HG03097 (cell line): ENCODE measurements around the gene ALDH1B1.
"Not testable (repeated sequence)": the region's sequence is repeated elsewhere in the genome, so short reads cannot be mapped to it uniquely, and the experiment has no call there.

Experiments used
- ATAC-seq: cut with Tn5 transposase; IDR thresholded peaks from one replicate; pipeline ENCODE4 v1.9.1; 2021; ENCODE audit not compliant: unreplicated experiment, low FRiP score

The ALDH1B1 gene

GRCh38 chr9:38360839-38361472 lies 31.5 kb upstream of the ALDH1B1 start:
- no peak for ATAC-seq

- no peak for ATAC-seq
These were observed 31.0 kb upstream of the ALDH1B1 start for GRCh38 chr9:38361473-38361850.

- ATAC-seq = peak; percentile 59
These were observed 29.5 kb upstream of the ALDH1B1 start for GRCh38 chr9:38362852-38363588.

- ATAC-seq = no peak
These were observed 28.9 kb upstream of the ALDH1B1 start for GRCh38 chr9:38363589-38363925.

GRCh38 chr9:38367898-38368297 lies 24.6 kb upstream of the ALDH1B1 start:
- ATAC-seq = no peak

GRCh38 chr9:38368731-38369130 lies 23.8 kb upstream of the ALDH1B1 start:
- no peak for ATAC-seq

- no peak for ATAC-seq
These were observed 22.3 kb upstream of the ALDH1B1 start for GRCh38 chr9:38370176-38370575.

- ATAC-seq = no peak
These were observed 21.0 kb upstream of the ALDH1B1 start for GRCh38 chr9:38371495-38371894.

- ATAC-seq = no peak
These were observed 19.5 kb upstream of the ALDH1B1 start for GRCh38 chr9:38372762-38373619.

GRCh38 chr9:38373679-38374078 lies 18.8 kb upstream of the ALDH1B1 start:
- no peak for ATAC-seq

GRCh38 chr9:38374847-38375571 lies 17.5 kb upstream of the ALDH1B1 start:
- no peak for ATAC-seq

GRCh38 chr9:38375572-38375963 lies 16.9 kb upstream of the ALDH1B1 start:
- ATAC-seq = no peak

GRCh38 chr9:38376021-38376670 lies 16.4 kb upstream of the ALDH1B1 start:
- no peak for ATAC-seq

- not testable (repeated sequence) for ATAC-seq
These were observed 15.0 kb upstream of the ALDH1B1 start for GRCh38 chr9:38377336-38378083.

GRCh38 chr9:38380230-38380871 lies 12.2 kb upstream of the ALDH1B1 start:
- ATAC-seq = no peak

- ATAC-seq = no peak
These were observed 11.5 kb upstream of the ALDH1B1 start for GRCh38 chr9:38380872-38381534.

GRCh38 chr9:38382141-38382540 lies 10.4 kb upstream of the ALDH1B1 start:
- ATAC-seq = no peak

GRCh38 chr9:38384990-38385848 lies 7.3 kb upstream of the ALDH1B1 start:
- no peak for ATAC-seq
